ENCODE results near the gene PTHLH. TPM values are rescaled to one million over a fixed set of nuclear protein-coding genes. Genes with fewer than 3 reads are reported as not detected.

The PTHLH gene
- total RNA-seq, 1 experiment from 2014 or later = not detected

- ChIA-PET CTCF (no interaction called here), POLR2A (no interaction called here)
- ATAC-seq (no peak), DNase-seq (ENCODE audit: low spot score) (no peak)
- no peak overlapping the region for H3K4me3 Mint-ChIP-seq
- peaks cover 19% of the 10 kb centered on the region for H3K4me1 Mint-ChIP-seq
- H3K27me3 Mint-ChIP-seq (ENCODE audit: low read depth) = no peaks in the 10 kb centered on the region
- no peak overlapping the region for H3K27ac Mint-ChIP-seq
- H3K9me3 Mint-ChIP-seq = no peaks in the 10 kb centered on the region; the same call in 1 of the 2 replicates
- TF ChIP-seq ZMAT4 (CRISPR knock-in tag; IDR thresholded peaks at IDR 0.05) (no peak), PRRX2 (CRISPR knock-in tag; IDR thresholded peaks at IDR 0.05) (no peak), FOXK1 (CRISPR knock-in tag; IDR thresholded peaks at IDR 0.05) (no peak), PRDM15 (CRISPR knock-in tag; IDR thresholded peaks at IDR 0.05) (no peak), AR (CRISPR knock-in tag; IDR thresholded peaks at IDR 0.05) (no peak), GRHL2 (CRISPR knock-in tag; IDR thresholded peaks at IDR 0.05; ENCODE audit: insufficient replicate concordance, severe bottlenecking) (no peak), OVOL2 (CRISPR knock-in tag; IDR thresholded peaks at IDR 0.05; ENCODE audit: borderline replicate concordance) (no peak), ESRRA (CRISPR knock-in tag; IDR thresholded peaks at IDR 0.05; ENCODE audit: borderline replicate concordance) (no peak), ZNF263 (CRISPR knock-in tag; IDR thresholded peaks at IDR 0.05; ENCODE audit: low read depth) (no peak), ATF1 (CRISPR knock-in tag; IDR thresholded peaks at IDR 0.05) (no peak), ZNF138 (CRISPR knock-in tag; conservative IDR thresholded peaks at IDR 0.05) (no peak), E2F4 (CRISPR knock-in tag; IDR thresholded peaks at IDR 0.05; ENCODE audit: borderline replicate concordance, low read depth) (no peak), ZNF425 (CRISPR knock-in tag; conservative IDR thresholded peaks at IDR 0.05) (no peak), FOXP4 (CRISPR knock-in tag; IDR thresholded peaks at IDR 0.05) (no peak), RORB (CRISPR knock-in tag; IDR thresholded peaks at IDR 0.05) (no peak), ERG (CRISPR knock-in tag; IDR thresholded peaks at IDR 0.05) (no peak), ZNF512 (CRISPR knock-in tag; IDR thresholded peaks at IDR 0.05; ENCODE audit: borderline replicate concordance) (no peak)
- no peaks in the 10 kb centered on the region for H3K36me3 Mint-ChIP-seq
These were observed 26.1 kb upstream of the PTHLH start for GRCh38 chr12:27998658-27999057.
